ENCODE measurements around the gene MT1H.
"Not testable (repeated sequence)": the region's sequence is repeated elsewhere in the genome, so short reads cannot be mapped to it uniquely, and the experiment has no call there.

The MT1H gene

DNA sequence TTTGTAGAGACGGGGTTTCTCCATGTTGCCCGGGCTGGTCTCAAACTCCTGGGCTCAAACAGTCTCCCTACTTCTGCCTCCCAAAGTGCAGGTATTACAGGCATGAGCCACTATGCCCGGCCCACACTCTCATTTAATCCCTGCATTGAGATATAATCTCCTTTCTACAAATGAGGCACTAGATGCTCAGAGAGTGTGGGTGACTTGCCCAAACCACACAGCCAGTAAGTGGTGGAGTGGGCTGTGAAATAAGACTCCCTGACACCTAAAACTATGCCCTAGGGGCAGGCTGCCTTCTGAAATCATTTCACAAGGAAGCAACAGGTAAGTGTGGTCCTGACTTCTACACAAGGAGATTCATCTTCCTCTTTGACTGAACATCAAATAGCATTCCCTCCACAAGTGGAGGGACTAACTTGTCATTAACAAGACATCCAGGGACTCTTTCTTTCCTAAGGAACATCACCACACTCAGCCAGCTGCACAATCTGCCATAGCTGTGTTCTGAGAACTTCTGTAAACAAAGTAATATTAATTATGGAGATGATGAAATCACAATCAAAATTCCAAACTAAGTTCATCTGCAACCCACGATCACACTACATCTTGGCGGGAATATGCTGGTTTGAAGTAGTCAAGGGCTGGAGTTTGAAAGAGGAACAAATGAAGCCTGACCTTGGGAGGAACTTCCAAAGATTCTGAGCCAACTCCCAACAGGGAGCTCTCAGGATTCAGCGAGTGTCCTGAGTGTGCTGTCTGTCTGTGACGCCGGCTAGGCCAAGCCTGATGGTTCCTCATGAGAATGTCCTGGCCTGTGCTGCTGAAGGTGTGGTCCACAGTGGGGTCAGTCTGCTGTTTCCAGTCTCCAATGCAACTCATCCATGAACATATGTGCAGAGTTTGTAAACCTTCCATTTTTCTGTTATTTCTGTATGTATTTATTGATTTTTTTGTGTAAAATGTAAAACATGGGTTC, 4.0 kb upstream of the MT1H start:
- not testable (repeated sequence) for DNase-seq

- DNase-seq = no peak
These were observed 1.7 kb upstream of the MT1H start, which contains the start of gene MT1G for GRCh38 chr16:56667581-56668571. MT1G (minus strand) TSS chr16:56668065; CDS start chr16:56667993, 72 bp downstream.

DNA sequence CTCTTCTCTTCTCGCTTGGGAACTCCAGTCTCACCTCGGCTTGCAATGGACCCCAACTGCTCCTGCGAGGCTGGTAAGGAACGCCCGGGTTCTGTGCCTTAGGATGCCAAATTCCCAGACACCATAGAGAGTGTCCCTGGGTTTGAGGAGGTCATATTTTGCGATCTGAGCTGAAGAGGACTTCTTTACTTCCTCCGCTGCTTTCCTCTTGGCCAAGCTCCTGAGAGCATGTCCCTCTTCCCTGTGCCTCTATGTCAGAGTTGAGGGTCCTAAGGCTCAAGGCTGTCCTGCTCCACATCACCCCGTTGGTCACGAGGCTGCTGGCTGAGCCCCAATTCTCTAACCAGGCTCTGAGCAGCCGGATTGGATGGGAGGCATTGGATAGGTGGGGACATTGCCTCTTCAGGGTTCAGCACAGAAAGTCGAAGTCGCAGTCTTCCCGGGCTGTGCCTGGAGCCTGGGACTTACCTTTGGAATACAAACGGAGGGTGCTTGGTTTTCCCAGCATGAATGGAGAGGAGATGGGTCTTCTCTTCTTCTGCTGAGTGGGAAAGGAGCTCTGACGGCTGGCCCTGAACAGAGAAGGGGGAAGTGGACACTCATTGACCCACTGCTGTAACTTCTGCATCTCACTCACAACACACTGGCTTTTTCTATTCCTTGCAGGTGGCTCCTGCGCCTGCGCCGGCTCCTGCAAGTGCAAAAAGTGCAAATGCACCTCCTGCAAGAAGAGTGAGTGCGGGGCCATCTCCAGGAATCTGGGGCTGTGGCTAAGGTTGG, 416 bp downstream of the MT1H start:
- DNase-seq = no peak

DNA sequence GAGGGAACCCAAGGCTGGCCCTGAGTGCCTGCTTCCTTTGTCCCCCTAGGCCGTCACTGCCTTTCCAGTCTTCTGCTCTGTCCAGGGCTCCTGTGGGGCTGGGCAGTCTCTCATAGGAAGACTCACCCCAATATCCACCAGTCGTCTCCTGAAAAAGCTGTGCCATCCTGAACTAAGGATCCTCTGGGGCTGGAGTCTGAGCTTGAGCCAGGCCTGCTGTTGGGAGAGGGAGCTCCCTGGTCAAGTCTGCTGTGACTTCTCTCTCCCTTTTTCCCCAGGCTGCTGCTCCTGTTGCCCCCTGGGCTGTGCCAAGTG, 963 bp downstream of the MT1H start:
- DNase-seq = no peak

GRCh38 chr16:56671691-56672090, 2.1 kb downstream of the MT1H start:
- not testable (repeated sequence) for DNase-seq

DNA sequence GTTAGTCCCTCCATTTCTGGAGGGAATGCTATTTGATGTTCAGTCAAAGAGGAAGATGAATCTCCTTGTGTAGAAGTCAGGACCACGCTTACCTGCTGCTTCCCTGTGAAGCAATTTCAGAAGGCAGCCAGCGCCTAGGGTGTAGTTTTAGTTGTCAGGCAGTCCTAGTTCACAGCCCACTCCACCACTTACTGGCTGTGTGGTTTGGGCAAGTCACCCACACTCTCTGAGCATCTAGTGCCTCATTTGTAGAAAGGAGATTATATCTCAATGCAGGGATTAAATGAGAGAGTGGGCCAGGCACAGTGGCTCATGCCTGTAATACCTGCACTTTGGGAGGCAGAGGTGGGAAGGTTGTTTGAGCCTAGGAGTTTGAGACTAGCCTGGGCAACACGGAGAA, 2.6 kb downstream of the MT1H start:
- DNase-seq = not testable (repeated sequence)

- no peak for DNase-seq
These were observed 3.3 kb downstream of the MT1H start for GRCh38 chr16:56672761-56673536.

DNA sequence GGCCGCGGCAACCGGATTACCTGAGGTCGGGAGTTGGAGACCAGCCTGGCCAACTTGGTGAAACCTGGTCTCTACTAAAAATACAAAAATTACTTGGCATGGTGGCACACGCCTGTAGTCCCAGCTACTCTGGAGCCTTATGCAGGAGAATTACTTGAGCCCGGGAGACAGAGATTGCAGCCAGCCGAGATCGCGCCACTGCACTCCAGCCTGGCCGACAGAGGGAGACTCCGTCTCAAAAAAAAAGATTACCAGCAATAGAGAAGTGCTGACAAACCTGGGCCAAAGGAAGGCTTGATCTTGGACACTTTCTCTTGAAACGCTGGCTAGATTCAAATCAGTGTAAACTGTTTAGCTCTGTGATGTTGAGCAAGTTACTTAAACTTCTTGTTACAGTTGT, 4.3 kb downstream of the MT1H start:
- no peak for DNase-seq

- DNase-seq = not testable (repeated sequence)
These were observed 5.0 kb downstream of the MT1H start for GRCh38 chr16:56674570-56674969.

GRCh38 chr16:56675685-56676210, 6.1 kb downstream of the MT1H start:
- peak; percentile 44 for DNase-seq

GRCh38 chr16:56677474-56677873, 7.9 kb downstream of the MT1H start:
- no peak for DNase-seq

DNA sequence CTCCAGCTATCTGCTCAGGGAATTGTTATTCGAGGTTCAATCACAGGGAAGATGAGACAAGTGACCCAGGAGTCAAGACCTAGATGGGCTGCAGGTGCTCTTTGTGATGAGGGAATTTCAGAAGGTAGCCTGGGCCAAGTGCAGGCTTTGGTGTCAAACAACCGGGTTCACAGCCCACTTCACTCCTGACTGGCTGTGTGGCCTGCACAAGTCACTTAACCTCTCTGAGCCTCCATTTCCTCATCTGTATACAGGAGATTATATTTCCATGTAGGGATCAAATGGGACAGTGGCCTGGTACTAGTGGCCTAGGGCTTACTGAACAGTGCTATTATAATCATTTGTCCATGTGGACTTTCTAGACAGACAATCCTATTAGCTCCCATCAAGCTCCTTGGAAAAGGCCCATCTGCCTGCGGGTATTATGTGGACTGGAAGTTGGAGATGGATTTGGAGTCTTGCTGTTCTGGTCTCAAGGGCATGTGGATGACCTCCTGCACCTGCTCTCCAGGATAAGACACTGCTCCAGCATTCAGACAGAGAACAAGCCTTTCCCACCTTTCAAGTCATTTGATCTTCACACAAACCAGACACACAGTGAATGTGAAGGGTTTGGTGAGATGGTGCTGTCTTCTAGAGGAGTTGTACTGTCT, 9.6 kb downstream of the MT1H start:
- no peak for DNase-seq

DNA sequence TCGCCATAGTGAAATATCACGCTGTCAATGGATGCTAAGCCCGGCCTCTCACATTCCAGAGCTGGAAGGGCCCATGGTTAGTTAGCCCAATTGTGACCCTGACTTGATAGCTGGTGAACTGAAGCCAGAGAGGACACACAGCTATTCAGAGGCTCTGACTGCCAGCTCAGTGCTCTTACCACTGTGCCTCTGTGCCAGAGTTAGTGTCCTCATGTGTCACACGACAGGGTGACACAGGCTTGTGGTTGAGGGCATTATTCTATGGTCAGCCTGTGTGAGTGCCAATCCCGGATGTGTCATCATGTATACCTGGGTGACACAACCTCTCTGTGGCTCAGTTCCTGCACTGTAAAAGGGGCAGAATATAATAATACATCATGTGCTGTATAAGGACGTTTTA, 10.2 kb downstream of the MT1H start:
- DNase-seq = no peak

DNA sequence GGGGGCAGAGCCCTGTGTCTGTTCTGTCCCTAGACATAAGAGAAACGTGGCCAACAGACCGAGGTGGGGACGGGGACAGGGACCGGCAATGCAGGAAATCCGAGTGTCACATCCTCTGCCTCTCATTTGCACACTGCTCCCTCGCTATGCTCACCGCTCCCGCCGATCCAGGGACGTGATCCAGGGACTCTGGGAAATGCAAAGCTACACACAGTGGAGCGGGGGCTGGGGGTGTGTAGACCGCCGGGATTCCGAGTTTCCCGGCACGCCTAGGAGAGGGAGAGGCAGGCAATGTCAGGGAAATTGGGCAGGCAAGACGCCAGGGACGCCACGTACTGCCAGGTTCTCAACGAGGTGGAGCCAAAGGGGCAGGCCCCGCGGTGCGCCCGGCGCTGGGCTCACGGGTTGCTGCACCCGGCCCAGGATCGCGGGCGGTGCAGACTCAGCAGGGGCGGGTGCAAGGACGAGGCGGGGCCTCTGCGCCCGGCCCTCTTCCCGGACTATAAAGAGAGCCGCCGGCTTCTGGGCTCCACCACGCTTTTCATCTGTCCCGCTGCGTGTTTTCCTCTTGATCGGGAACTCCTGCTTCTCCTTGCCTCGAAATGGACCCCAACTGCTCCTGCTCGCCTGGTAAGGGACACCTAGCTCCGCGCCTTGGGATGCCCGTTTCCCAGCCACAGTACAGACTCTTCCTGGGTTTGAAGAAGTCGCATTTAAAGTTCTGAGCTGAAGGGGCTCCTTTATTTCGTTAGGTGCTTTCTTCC, 12.5 kb downstream of the MT1H start, which contains the start of gene MT1X:
MT1X (plus strand) TSS at position 532 of the 764 bp plus-strand sequence; CDS start at position 603, 71 bp downstream.
- peak; percentile 90 for DNase-seq

DNA sequence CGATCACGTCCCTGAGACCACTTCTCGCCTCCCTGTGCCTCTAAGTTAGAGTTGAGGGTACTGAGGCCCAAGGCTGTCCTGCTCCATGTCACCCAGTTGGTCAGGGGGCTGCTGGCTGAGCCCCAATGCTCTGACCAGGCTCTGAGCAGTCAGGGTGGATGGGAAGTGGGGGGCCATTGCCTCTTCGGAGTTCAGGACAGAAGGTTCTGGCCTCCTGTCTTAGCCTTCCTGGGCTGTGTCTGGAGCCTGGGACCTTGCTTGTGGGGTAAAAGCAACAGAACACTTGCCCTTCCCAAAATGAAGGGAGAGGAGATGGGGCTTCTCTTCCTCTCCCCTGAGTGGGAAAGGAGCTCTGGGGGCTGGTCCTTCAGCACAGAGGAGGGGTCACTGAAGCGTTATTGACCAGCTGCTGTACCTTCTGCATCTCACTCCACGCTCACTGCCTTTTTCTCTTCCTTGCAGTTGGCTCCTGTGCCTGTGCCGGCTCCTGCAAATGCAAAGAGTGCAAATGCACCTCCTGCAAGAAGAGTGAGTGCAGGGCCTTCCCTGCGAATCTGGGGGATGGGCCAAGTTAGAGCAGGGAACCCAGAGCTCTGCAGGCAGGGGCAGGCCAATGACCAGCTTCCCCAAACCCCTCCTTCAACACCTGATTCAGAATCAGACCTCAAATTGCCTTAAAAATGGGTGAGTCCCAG, 13.2 kb downstream of the MT1H start:
- no peak for DNase-seq

GRCh38 chr16:56683424-56684172, 14.0 kb downstream of the MT1H start:
- no peak for DNase-seq

- no peak for DNase-seq
These were observed 14.8 kb downstream of the MT1H start for GRCh38 chr16:56684256-56684925.
